Endothelial cell of umbilical vein (primary cell): ENCODE results near the gene FUT9. TPM values are rescaled to one million over a fixed set of nuclear protein-coding genes. Genes with fewer than 3 reads are reported as not detected.

Experiments used
- BruUV-seq: library from RNA; stranded (reverse); fragments of 400-500 nt; replicated peaks from 2 replicates; lab custom pipeline; 2021; lab: Mats Ljungman, UMichigan
- CTCF ChIA-PET: fragments of 300-600, 350-600 bp; sonication (Branson Sonifier 250); formaldehyde crosslinking; loops from one replicate; lab custom pipeline; 2021; ENCODE audit warnings: antibody characterized with exemption, inconsistent platforms; lab: Charles Lee
- POLR2A ChIA-PET: fragments of 300-600, 350-600 bp; sonication (Branson Sonifier 250); formaldehyde crosslinking; loops from one replicate; lab custom pipeline; 2021; ENCODE audit warnings: antibody characterized with exemption, inconsistent platforms; lab: Charles Lee
- DNase-seq: peaks from one replicate; pipeline ENCODE4 v3.0.0-alpha.2; 2011; ENCODE audit warnings: low read depth, low spot score
- FAIRE-seq: peaks from 2 replicates; lab custom pipeline; 2011; peaks lifted over from hg19 to GRCh38; lab: Jason Lieb, UNC
- H2AFZ ChIP-seq: 2 replicates; pipeline ENCODE4 v1.6.0; 2012; ENCODE audit warnings: low read depth, low read length, control low read depth, inconsistent platforms
- H3K27ac ChIP-seq: 2 replicates; pipeline ENCODE4 v1.5.1; 2011; ENCODE audit warnings: low read depth, mild to moderate bottlenecking, control low read depth, low read length, moderate library complexity; ENCODE audit not compliant: insufficient read depth
- H3K27me3 ChIP-seq, 2 experiments: 2 replicates each; pipeline versions ENCODE4 v1.6.0 to v1.6.1; 2011; ENCODE audit warnings: low read length in 2 of 2, mixed read lengths in 1 of 2; ENCODE audit not compliant: control insufficient read depth in 2 of 2, insufficient read depth in 2 of 2
- H3K36me3 ChIP-seq, 2 experiments: 2 replicates in 1 of 2; 3 replicates in 1 of 2; pipeline ENCODE4 v1.5.1; 2011; ENCODE audit warnings: low read length in 2 of 2, mild to moderate bottlenecking in 1 of 2, moderate library complexity in 1 of 2; ENCODE audit not compliant: control insufficient read depth in 2 of 2, insufficient read depth in 2 of 2; ENCODE audit errors: extremely low read depth in 1 of 2
- H3K4me1 ChIP-seq: 3 replicates; pipeline ENCODE4 v1.5.1; 2011; ENCODE audit warnings: mild to moderate bottlenecking, low read length; ENCODE audit not compliant: control insufficient read depth, insufficient read depth; ENCODE audit errors: extremely low read depth
- H3K4me2 ChIP-seq: 2 replicates; pipeline ENCODE4 v1.6.1; 2011; ENCODE audit warnings: low read length, control low read depth, mixed read lengths; ENCODE audit not compliant: insufficient read depth
- H3K4me3 ChIP-seq, 3 experiments: fragments of 200-600 bp in 1 of 3; sonication (generic), shearing (Covaris generic) in 1 of 3; replicated peaks in 1 of 3; 2 replicates each; pipeline ENCODE4 v1.5.1; 2011 to 2016; ENCODE audit warnings: control low read depth in 3 of 3, low read length in 3 of 3, mild to moderate bottlenecking in 2 of 3, inconsistent platforms in 1 of 3, low read depth in 1 of 3, moderate library complexity in 1 of 3; ENCODE audit not compliant: insufficient read depth in 1 of 3
- H3K79me2 ChIP-seq: 2 replicates; pipeline ENCODE4 v1.6.0; 2012; ENCODE audit warnings: low read length, inconsistent platforms; ENCODE audit not compliant: control insufficient read depth, insufficient read depth
- H3K9ac ChIP-seq: replicated peaks from 2 replicates; pipeline ENCODE3; 2011; ENCODE audit warnings: low read length, control low read depth; ENCODE audit not compliant: insufficient read depth; ENCODE audit errors: extremely low read depth
- H3K9me1 ChIP-seq: replicated peaks from 3 replicates; pipeline ENCODE4 v1.6.0; 2011; ENCODE audit warnings: mild to moderate bottlenecking, low read length; ENCODE audit not compliant: control insufficient read depth, insufficient read depth; ENCODE audit errors: extremely low read depth
- H3K9me3 ChIP-seq: replicated peaks from 2 replicates; pipeline ENCODE4 v1.5.1; 2012; ENCODE audit warnings: low read length, inconsistent platforms; ENCODE audit not compliant: control insufficient read depth, insufficient read depth
- H4K20me1 ChIP-seq: replicated peaks from 2 replicates; pipeline ENCODE3; 2011; ENCODE audit warnings: mild to moderate bottlenecking, low read length; ENCODE audit not compliant: control insufficient read depth, insufficient read depth; ENCODE audit errors: extremely low read depth
- EZH2 ChIP-seq: IDR thresholded peaks from 2 replicates; pipeline ENCODE4 v1.6.1; 2012; ENCODE audit warnings: borderline replicate concordance, low read depth, mild to moderate bottlenecking, moderate library complexity, low read length, inconsistent platforms; ENCODE audit not compliant: severe bottlenecking
- FOS ChIP-seq: IDR thresholded peaks from 2 replicates; pipeline ENCODE4 v1.6.1; 2011; ENCODE audit warnings: mild to moderate bottlenecking, low read length, moderate library complexity, borderline replicate concordance; ENCODE audit not compliant: insufficient read depth
- GATA2 ChIP-seq: IDR thresholded peaks from 2 replicates; pipeline ENCODE4 v1.7.0; 2011; ENCODE audit warnings: low read depth, mild to moderate bottlenecking, moderate library complexity, mixed read lengths, low read length; ENCODE audit not compliant: insufficient read length, insufficient read depth
- JUN ChIP-seq: IDR thresholded peaks from 2 replicates; pipeline ENCODE4 v1.6.1; 2011; ENCODE audit warnings: borderline replicate concordance, low read depth; ENCODE audit not compliant: insufficient read length, insufficient read depth
- MAX ChIP-seq: IDR thresholded peaks from 2 replicates; pipeline ENCODE4 v1.6.1; 2011; ENCODE audit not compliant: insufficient read depth, insufficient read length
- MYC ChIP-seq: IDR thresholded peaks from one replicate; pipeline ENCODE4 v1.6.1; 2011; ENCODE audit warnings: mild to moderate bottlenecking, low read depth, low read length
- POLR2A ChIP-seq: IDR thresholded peaks from 2 replicates; pipeline ENCODE4 v1.6.1; 2012; ENCODE audit warnings: low read depth, mild to moderate bottlenecking, control low read depth, low read length
- POLR2AphosphoS5 ChIP-seq: IDR thresholded peaks from 2 replicates; pipeline ENCODE4 v1.6.1; 2012; ENCODE audit warnings: low read depth, mild to moderate bottlenecking, control low read depth, low read length, moderate library complexity; ENCODE audit not compliant: insufficient read depth
- dilution Hi-C: fragments of 300-500 bp; cut with MboI; formaldehyde crosslinking; loops from one replicate; pipeline ENCODE4 v1.15.0; 2019; ENCODE audit warnings: low sequenced_read_pairs; ENCODE audit not compliant: extremely low pct_ligation_motif_present
- intact Hi-C: fragments of 100-400 bp; cut with micrococcal nuclease; formaldehyde crosslinking; loops from one replicate; pipeline ENCODE4 v1.10.0; 2022
- polyA plus RNA-seq, 4 experiments: library from polyadenylated mRNA; depleted of rRNA in 3 of 4; stranded (reverse) in 3 of 4; unstranded in 1 of 4; fragments of >200 nt; gene quantifications; 2 replicates each; pipeline versions ENCODE4 v1.2.1 to v1.2.3, GENCODE V29; 2011 to 2012; ENCODE audit warnings: missing spikeins in 1 of 4
- total RNA-seq: library from RNA; stranded (reverse); gene quantifications from 2 replicates; pipeline ENCODE4 v1.2.3, GENCODE V29; 2021
- TF ChIP-seq, protein P1 (sequence below), 2 donors: IDR thresholded peaks; 1 replicate in 1 of 2; 2 replicates in 1 of 2; pipeline ENCODE4 v1.5.1; 2011; ENCODE audit warnings: low read length in 2 of 2, mild to moderate bottlenecking in 2 of 2, moderate library complexity in 2 of 2, control low read depth in 1 of 2, inconsistent platforms in 1 of 2, low read depth in 1 of 2; ENCODE audit not compliant: insufficient read depth in 1 of 2; ENCODE audit errors: extremely low read depth in 1 of 2

Gene FUT9
- total and polyA plus RNA-seq, 2 donors (not counting 3 experiments of a cell fraction or from before 2014, with no cell fraction given) = not detected

DNA sequence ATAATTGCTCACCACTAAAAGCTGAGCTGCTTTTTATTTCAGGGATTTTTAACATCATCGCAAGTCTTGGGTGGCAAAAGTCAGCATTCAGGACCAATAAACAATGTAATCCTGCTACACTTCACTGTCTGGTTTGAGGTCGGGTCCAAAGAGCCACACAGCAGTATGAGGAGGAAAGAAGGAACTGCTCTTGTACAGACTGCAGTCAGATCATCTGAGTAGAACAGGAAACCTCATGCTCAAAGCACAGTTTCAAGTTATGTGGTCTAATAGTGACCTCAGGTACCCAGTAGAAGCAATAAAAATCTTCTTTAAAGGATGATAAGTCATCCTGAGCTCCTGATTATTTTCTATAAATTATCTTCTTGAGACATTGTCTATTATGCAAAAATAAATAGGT lies 211.4 kb downstream of the FUT9 start:
- CTCF ChIA-PET = no interaction called here

GRCh38 chr6:96234444-96234843 lies 218.7 kb downstream of the FUT9 start:
- H3K9ac ChIP-seq = no peak overlapping the region
- no peak overlapping the region for H3K4me3 ChIP-seq
- no peaks in the 10 kb centered on the region for H3K9me1 ChIP-seq
- FAIRE-seq = no peak
- peaks cover 4% of the 10 kb centered on the region for H3K9me3 ChIP-seq
- no peak overlapping the region for H3K27ac ChIP-seq
- no peak overlapping the region for H3K4me2 ChIP-seq
- ChIA-PET POLR2A (no interaction called here), CTCF (no interaction called here)
- no peak overlapping the region for H2AFZ ChIP-seq
- H3K79me2 ChIP-seq = no peaks in the 10 kb centered on the region
- no peaks in the 10 kb centered on the region for H3K36me3 ChIP-seq
- H4K20me1 ChIP-seq = no peaks in the 10 kb centered on the region
- no peak for DNase-seq
- H3K27me3 ChIP-seq = no peaks in the 10 kb centered on the region
- BruUV-seq = no TSS peak
- no peaks in the 10 kb centered on the region for H3K4me1 ChIP-seq
- TF ChIP-seq EZH2 (no peak), FOS (no peak), MYC (no peak), POLR2AphosphoS5 (no peak), POLR2A (no peak), MAX (no peak), JUN (no peak), GATA2 (no peak)
- TF ChIP-seq, protein P1, sequence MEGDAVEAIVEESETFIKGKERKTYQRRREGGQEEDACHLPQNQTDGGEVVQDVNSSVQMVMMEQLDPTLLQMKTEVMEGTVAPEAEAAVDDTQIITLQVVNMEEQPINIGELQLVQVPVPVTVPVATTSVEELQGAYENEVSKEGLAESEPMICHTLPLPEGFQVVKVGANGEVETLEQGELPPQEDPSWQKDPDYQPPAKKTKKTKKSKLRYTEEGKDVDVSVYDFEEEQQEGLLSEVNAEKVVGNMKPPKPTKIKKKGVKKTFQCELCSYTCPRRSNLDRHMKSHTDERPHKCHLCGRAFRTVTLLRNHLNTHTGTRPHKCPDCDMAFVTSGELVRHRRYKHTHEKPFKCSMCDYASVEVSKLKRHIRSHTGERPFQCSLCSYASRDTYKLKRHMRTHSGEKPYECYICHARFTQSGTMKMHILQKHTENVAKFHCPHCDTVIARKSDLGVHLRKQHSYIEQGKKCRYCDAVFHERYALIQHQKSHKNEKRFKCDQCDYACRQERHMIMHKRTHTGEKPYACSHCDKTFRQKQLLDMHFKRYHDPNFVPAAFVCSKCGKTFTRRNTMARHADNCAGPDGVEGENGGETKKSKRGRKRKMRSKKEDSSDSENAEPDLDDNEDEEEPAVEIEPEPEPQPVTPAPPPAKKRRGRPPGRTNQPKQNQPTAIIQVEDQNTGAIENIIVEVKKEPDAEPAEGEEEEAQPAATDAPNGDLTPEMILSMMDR (IDR thresholded peaks at IDR 0.05; ENCODE audit: extremely low read depth in 1 of 2, insufficient read depth in 1 of 2, low read depth in 1 of 2, low read length in 2 of 2) = no peak
- dilution Hi-C loops (no loop called here), intact Hi-C loops (no loop called here)

More for the DNA sequence above, 211.4 kb downstream of the FUT9 start:
- Histone ChIP-seq H3K27me3 (no peaks in the 10 kb centered on the region), H4K20me1 (no peaks in the 10 kb centered on the region), H3K9me1 (no peaks in the 10 kb centered on the region), H3K4me1 (no peaks in the 10 kb centered on the region), H3K4me2 (no peak overlapping the region), H2AFZ (no peak overlapping the region), H3K9ac (no peak overlapping the region), H3K9me3 (peaks cover 2% of the 10 kb centered on the region), H3K79me2 (no peaks in the 10 kb centered on the region), H3K36me3 (no peaks in the 10 kb centered on the region), H3K4me3 (no peak overlapping the region), H3K27ac (no peak overlapping the region)
- POLR2A ChIA-PET = no interaction called here
- DNase-seq (no peak), FAIRE-seq (no peak)
- no TSS peak for BruUV-seq
- intact Hi-C loops (no loop called here), dilution Hi-C loops (no loop called here)
- TF ChIP-seq POLR2A = no peak
- no peak for TF ChIP-seq FOS
- no peak for TF ChIP-seq JUN
- TF ChIP-seq GATA2 = no peak
- TF ChIP-seq EZH2 = no peak
- TF ChIP-seq MYC = no peak
- no peak for TF ChIP-seq POLR2AphosphoS5
